MM.1S (cell line): ENCODE results near the gene PLA2G7.

Experiments used
- DNase-seq: peaks from one replicate; pipeline ENCODE4 v3.0.0-alpha.2; 2015
- H2AFZ ChIP-seq: fragments of 300-600 bp; sonication (generic); 2 replicates; pipeline ENCODE4 v1.6.0; 2016; ENCODE audit warnings: antibody characterized with exemption, low read length
- H3F3A ChIP-seq: fragments of 300-600 bp; sonication (generic); 2 replicates; pipeline ENCODE4 v1.6.1; 2016; ENCODE audit warnings: mild to moderate bottlenecking, antibody characterized with exemption, low read length, moderate library complexity, mixed read lengths; ENCODE audit not compliant: insufficient read depth
- H3K27ac ChIP-seq: fragments of 300-600 bp; sonication (generic); 2 replicates; pipeline ENCODE4 v1.5.1; 2016; ENCODE audit warnings: mild to moderate bottlenecking, low read length
- H3K27me3 ChIP-seq: fragments of 300-600 bp; sonication (generic); replicated peaks from 2 replicates; pipeline ENCODE4 v1.6.0; 2016; ENCODE audit warnings: low read length; ENCODE audit not compliant: insufficient read depth
- H3K36me3 ChIP-seq: fragments of 300-600 bp; sonication (generic); replicated peaks from 2 replicates; pipeline ENCODE4 v1.6.1; 2016; ENCODE audit warnings: mild to moderate bottlenecking, low read length, mixed read lengths; ENCODE audit not compliant: insufficient read depth
- H3K4me1 ChIP-seq: fragments of 300-600 bp; sonication (generic); 2 replicates; pipeline ENCODE4 v1.6.1; 2016; ENCODE audit warnings: low read length, mixed read lengths
- H3K4me2 ChIP-seq: fragments of 300-600 bp; sonication (generic); 2 replicates; pipeline ENCODE4 v1.6.0; 2016; ENCODE audit warnings: low read depth, low read length
- H3K4me3 ChIP-seq: fragments of 300-600 bp; sonication (generic); 2 replicates; pipeline ENCODE4 v1.5.1; 2016; ENCODE audit warnings: low read length, mixed read lengths
- H3K79me2 ChIP-seq: fragments of 300-600 bp; sonication (generic); 2 replicates; pipeline ENCODE4 v1.6.1; 2016; ENCODE audit warnings: mixed run types, low read length, mixed read lengths
- H3K9ac ChIP-seq: fragments of 300-600 bp; sonication (generic); 2 replicates; pipeline ENCODE4 v1.6.1; 2016; ENCODE audit warnings: low read length, mixed read lengths
- H3K9me2 ChIP-seq: fragments of 300-600 bp; sonication (generic); replicated peaks from 2 replicates; pipeline ENCODE4 v1.6.1; 2016; ENCODE audit warnings: mild to moderate bottlenecking, low read length, mixed read lengths; ENCODE audit not compliant: insufficient read depth
- H3K9me3 ChIP-seq: fragments of 300-600 bp; sonication (generic); replicated peaks from 2 replicates; pipeline ENCODE4 v1.6.1; 2016; ENCODE audit warnings: mild to moderate bottlenecking, low read length, mixed read lengths; ENCODE audit not compliant: insufficient read depth
- H4K20me1 ChIP-seq: fragments of 300-600 bp; sonication (generic); 2 replicates; pipeline ENCODE4 v1.6.1; 2016; ENCODE audit warnings: mild to moderate bottlenecking, low read length, moderate library complexity, mixed read lengths; ENCODE audit not compliant: insufficient read depth
- CTCF ChIP-seq: fragments of 300-600 bp; sonication (generic); IDR thresholded peaks from 2 replicates; pipeline ENCODE4 v1.5.1; 2016; ENCODE audit warnings: antibody characterized with exemption, low read length, mixed read lengths
- EZH2 ChIP-seq: fragments of 300-600 bp; sonication (generic); optimal IDR thresholded peaks from 2 replicates; pipeline ENCODE3; 2017; ENCODE audit warnings: low read depth, mild to moderate bottlenecking, antibody characterized with exemption, low read length, mixed read lengths
- EZH2phosphoT487 ChIP-seq: fragments of 300-600 bp; sonication (generic); IDR thresholded peaks from 2 replicates; pipeline ENCODE4 v1.6.1; 2018; ENCODE audit warnings: antibody characterized with exemption, low read length

PLA2G7 gene

DNA sequence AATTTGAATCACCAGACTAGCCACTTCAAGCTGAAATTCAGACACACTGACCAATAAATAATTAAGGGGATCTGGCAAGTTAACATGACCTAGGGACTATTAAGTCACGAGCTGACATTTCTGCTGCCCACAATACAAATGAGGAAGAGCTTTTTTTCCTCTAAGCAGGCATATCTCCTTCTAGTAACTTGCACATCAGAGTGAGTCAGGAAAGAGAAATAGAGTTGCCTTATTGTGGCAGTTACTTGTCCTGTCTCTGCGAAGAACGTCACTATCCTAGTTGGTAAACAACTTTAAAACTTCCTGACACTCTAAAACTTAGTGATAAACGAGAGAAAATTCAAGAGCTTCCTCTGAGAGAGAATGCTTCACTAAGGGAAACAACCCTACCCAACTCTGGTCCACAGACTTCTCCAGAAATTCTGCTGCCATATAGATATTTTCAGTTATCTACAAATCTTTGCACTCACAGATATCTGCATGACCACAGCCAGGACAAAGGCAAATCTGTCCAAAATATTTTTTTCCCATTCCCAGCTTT, 4.2 kb downstream of the PLA2G7 start:
- H3K36me3 ChIP-seq, result no peaks in the 10 kb centered on the region
- H3F3A ChIP-seq, result no peaks in the 10 kb centered on the region
- no peak overlapping the region for H3K9ac ChIP-seq
- no peak for DNase-seq
- H3K4me1 ChIP-seq, result no peaks in the 10 kb centered on the region
- TF ChIP-seq EZH2 (no peak), CTCF (no peak), EZH2phosphoT487 (no peak)
- H2AFZ ChIP-seq, result no peak overlapping the region
- no peaks in the 10 kb centered on the region for H3K9me3 ChIP-seq
- no peaks in the 10 kb centered on the region for H3K9me2 ChIP-seq
- no peak overlapping the region for H3K27ac ChIP-seq
- no peak overlapping the region for H3K4me3 ChIP-seq
- H3K27me3 ChIP-seq, result no peaks in the 10 kb centered on the region
- no peaks in the 10 kb centered on the region for H3K79me2 ChIP-seq
- no peak overlapping the region for H3K4me2 ChIP-seq
- H4K20me1 ChIP-seq, result no peaks in the 10 kb centered on the region

- no peak overlapping the region for H2AFZ ChIP-seq
- no peaks in the 10 kb centered on the region for H3K36me3 ChIP-seq
- H3K9me3 ChIP-seq, result no peaks in the 10 kb centered on the region
- DNase-seq, result no peak
- H4K20me1 ChIP-seq, result no peaks in the 10 kb centered on the region
- no peaks in the 10 kb centered on the region for H3K27me3 ChIP-seq
- H3K9ac ChIP-seq, result no peak overlapping the region
- H3K9me2 ChIP-seq, result no peaks in the 10 kb centered on the region
- no peak overlapping the region for H3K4me2 ChIP-seq
- no peaks in the 10 kb centered on the region for H3K4me1 ChIP-seq
- H3K27ac ChIP-seq, result no peak overlapping the region
- no peak for TF ChIP-seq CTCF
- no peak for TF ChIP-seq EZH2
- TF ChIP-seq EZH2phosphoT487, result no peak
- no peak overlapping the region for H3K4me3 ChIP-seq
- H3F3A ChIP-seq, result no peaks in the 10 kb centered on the region
- no peaks in the 10 kb centered on the region for H3K79me2 ChIP-seq
Measured at GRCh38 chr6:46729787-46730326, 5.3 kb downstream of the PLA2G7 start.

DNA sequence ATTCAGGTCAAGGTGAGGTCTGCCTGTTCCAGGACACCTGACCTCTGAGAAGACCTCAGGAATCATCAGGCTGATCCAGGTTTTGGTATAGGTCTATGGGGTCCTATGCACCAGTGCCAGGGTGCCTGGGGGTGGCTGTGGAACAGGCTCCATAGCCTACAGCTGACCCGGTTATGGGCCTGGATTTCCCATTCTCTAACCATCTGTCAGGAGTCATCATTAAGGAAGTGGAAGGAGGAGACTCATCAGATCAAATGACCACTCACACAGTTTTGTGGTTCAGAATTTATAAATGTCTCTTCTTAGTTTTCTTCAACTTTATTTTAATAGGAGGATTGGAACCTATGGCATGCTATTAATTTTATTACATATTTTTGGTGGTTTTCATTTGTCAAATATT, 14.8 kb downstream of the PLA2G7 start:
- Histone ChIP-seq H3K9ac (no peak overlapping the region), H3K9me3 (no peaks in the 10 kb centered on the region), H3K27me3 (no peaks in the 10 kb centered on the region), H3K79me2 (no peaks in the 10 kb centered on the region), H3K4me3 (no peak overlapping the region), H3K36me3 (no peaks in the 10 kb centered on the region), H4K20me1 (no peaks in the 10 kb centered on the region), H3F3A (no peaks in the 10 kb centered on the region), H2AFZ (no peak overlapping the region), H3K4me1 (no peaks in the 10 kb centered on the region), H3K27ac (no peak overlapping the region), H3K4me2 (no peak overlapping the region), H3K9me2 (no peaks in the 10 kb centered on the region)
- no peak for TF ChIP-seq EZH2
- TF ChIP-seq EZH2phosphoT487, result no peak
- TF ChIP-seq CTCF, result no peak
- DNase-seq, result no peak
